Natural killer cell (primary cell): ENCODE measurements around the gene SEC16A. TPM values are rescaled to one million over a fixed set of nuclear protein-coding genes. Genes with fewer than 3 reads are reported as not detected.

Source experiments
- ATAC-seq, 3 donors: fragments of 150-1000 bp in 2 of 3; fragments of 200-7000 bp in 1 of 3; cut with Tn5 transposase; 1 replicate in 1 of 3; 2 replicates in 2 of 3; pipeline ENCODE4 v1.10.0; 2021; ENCODE audit warnings: mild to moderate bottlenecking in 2 of 3, moderate library complexity in 2 of 3
- DNase-seq, 2 donors: peaks; one replicate each; pipeline versions ENCODE4 v3.0.0 to v3.0.0-alpha.2; 2013 to 2021; ENCODE audit warnings: mixed read lengths in 1 of 2
- H3K27ac ChIP-seq: one replicate; pipeline ENCODE4 v1.5.1; 2013; ENCODE audit warnings: mild to moderate bottlenecking, low read length
- H3K27me3 ChIP-seq: one replicate; pipeline ENCODE4 v1.6.1; 2013; ENCODE audit warnings: low read length; ENCODE audit not compliant: control insufficient read depth, insufficient read depth
- H3K36me3 ChIP-seq: one replicate; pipeline ENCODE4 v1.6.1; 2013; ENCODE audit warnings: low read length; ENCODE audit not compliant: control insufficient read depth, insufficient read depth
- H3K4me1 ChIP-seq: one replicate; pipeline ENCODE4 v1.6.1; 2013; ENCODE audit warnings: low read length; ENCODE audit not compliant: control insufficient read depth, insufficient read depth
- H3K4me3 ChIP-seq: one replicate; pipeline ENCODE4 v1.5.1; 2013; ENCODE audit warnings: low read length
- H3K9me3 ChIP-seq: one replicate; pipeline ENCODE4 v1.6.1; 2013; ENCODE audit warnings: low read length; ENCODE audit not compliant: control insufficient read depth, insufficient read depth
- H3K27ac Mint-ChIP-seq, 2 donors: one replicate each; pipeline ENCODE4 v1.8.0; 2022; ENCODE audit warnings: mild to moderate bottlenecking in 2 of 2, mixed read lengths in 2 of 2, moderate library complexity in 1 of 2
- H3K27me3 Mint-ChIP-seq, 2 donors: one replicate each; pipeline ENCODE4 v1.8.0; 2022; ENCODE audit warnings: low read depth in 2 of 2, mixed read lengths in 2 of 2
- H3K36me3 Mint-ChIP-seq: one replicate; pipeline ENCODE4 v1.8.0; 2022; ENCODE audit warnings: mixed read lengths
- H3K4me1 Mint-ChIP-seq, 2 donors: one replicate each; pipeline ENCODE4 v1.8.0; 2022; ENCODE audit warnings: mixed read lengths in 2 of 2
- H3K4me3 Mint-ChIP-seq: one replicate; pipeline ENCODE4 v1.8.0; 2022; ENCODE audit warnings: mild to moderate bottlenecking, moderate library complexity, mixed read lengths
- H3K9me3 Mint-ChIP-seq, 2 donors: one replicate each; pipeline ENCODE4 v1.8.0; 2022; ENCODE audit warnings: mixed read lengths in 2 of 2
- CTCF ChIP-seq: fragments of 200-600 bp; IDR thresholded peaks from one replicate; pipeline ENCODE4 v1.8.0; 2022; ENCODE audit warnings: antibody characterized with exemption
- WGBS: methylation state at CpG from one replicate; pipeline ENCODE4 v1.1.7; 2013; ENCODE audit warnings: missing lambda C conversion rate; ENCODE audit not compliant: insufficient coverage; 5-methylcytosine and 5-hydroxymethylcytosine counted together
- intact Hi-C: fragments of 100-400 bp; cut with micrococcal nuclease; formaldehyde crosslinking; loops from one replicate; pipeline ENCODE4 v1.14.2; 2022
- total RNA-seq, 4 donors: library from RNA; stranded (reverse); fragments of 120-200 nt in 1 of 4; gene quantifications; one replicate each; pipeline versions ENCODE4 v1.2.3 to v1.2.4, GENCODE V29; 2013 to 2022

The SEC16A gene
- total RNA-seq, 3 donors from 2014 or later (not counting 1 experiment from before 2014, with no cell fraction given): 84.3 to 89.0 (median 87.1) TPM

DNA sequence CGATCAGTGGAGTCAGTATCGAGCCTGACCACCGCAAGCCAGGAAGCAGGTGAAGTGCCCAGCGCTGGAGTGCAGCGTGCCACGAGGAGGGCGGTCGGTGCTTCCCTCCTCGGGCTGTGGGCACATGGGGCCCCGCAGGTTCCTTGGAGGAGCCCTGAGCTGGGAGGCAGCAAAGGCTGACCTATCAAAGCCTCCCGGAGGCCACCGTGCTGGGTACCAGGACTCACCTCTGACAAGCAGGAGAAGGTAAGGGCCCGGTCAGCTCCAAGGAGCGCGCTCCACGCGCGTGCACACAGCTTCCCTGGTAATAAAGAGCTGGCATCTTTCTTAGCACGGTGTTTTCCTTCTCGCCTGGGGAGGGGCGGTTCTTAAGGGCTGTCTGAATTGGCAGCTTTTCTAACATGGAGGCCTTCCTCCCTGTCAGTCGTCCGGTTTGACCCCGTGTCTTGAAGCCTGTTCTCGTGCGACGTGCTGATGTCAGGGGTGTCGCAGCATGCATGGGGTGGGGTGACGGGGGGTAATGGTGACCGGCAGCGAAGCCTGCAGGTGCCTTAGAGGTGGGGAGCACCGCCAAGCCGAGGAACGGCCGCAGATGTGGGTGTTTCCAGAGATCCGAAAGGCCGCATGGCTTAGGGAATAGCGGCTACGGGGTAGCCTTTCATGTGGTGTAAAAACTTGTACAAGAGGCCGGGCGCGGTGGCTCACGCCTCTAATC, 59.3 kb downstream of the SEC16A start:
- Histone ChIP-seq H3K27me3 (no peaks in the 10 kb centered on the region), H3K27ac (no peak overlapping the region), H3K36me3 (peaks cover 45% of the 10 kb centered on the region), H3K9me3 (no peaks in the 10 kb centered on the region), H3K4me1 (no peaks in the 10 kb centered on the region), H3K4me3 (no peak overlapping the region)
- WGBS: 94% methylated on average over 43 of the region's 43 CpGs
- Mint-ChIP-seq H3K27ac (no peak overlapping the region), H3K4me1 (no peaks in the 10 kb centered on the region), H3K36me3 (no peaks in the 10 kb centered on the region), H3K27me3 (no peaks in the 10 kb centered on the region), H3K4me3 (no peak overlapping the region), H3K9me3 (no peaks in the 10 kb centered on the region)
- intact Hi-C loops: no loop called here
- no peak for ATAC-seq
- no peak for TF ChIP-seq CTCF
- no peak for DNase-seq

- Mint-ChIP-seq H3K4me3 (no peak overlapping the region), H3K4me1 (no peaks in the 10 kb centered on the region), H3K27me3 (no peaks in the 10 kb centered on the region), H3K27ac (no peak overlapping the region), H3K36me3 (no peaks in the 10 kb centered on the region), H3K9me3 (no peaks in the 10 kb centered on the region)
- H3K4me1 ChIP-seq: no peaks in the 10 kb centered on the region
- H3K27me3 ChIP-seq: no peaks in the 10 kb centered on the region
- ATAC-seq (no peak), DNase-seq (no peak)
- no peaks in the 10 kb centered on the region for H3K9me3 ChIP-seq
- intact Hi-C loops: no loop called here
- no peak for TF ChIP-seq CTCF
- 98% methylated on average over 26 of the region's 26 CpGs for WGBS
- no peak overlapping the region for H3K27ac ChIP-seq
- peaks cover 51% of the 10 kb centered on the region for H3K36me3 ChIP-seq
- no peak overlapping the region for H3K4me3 ChIP-seq
These were observed 60.0 kb downstream of the SEC16A start for GRCh38 chr9:136422876-136423275.

- no peaks in the 10 kb centered on the region for H3K27me3 ChIP-seq
- no peaks in the 10 kb centered on the region for H3K36me3 Mint-ChIP-seq
- H3K4me1 Mint-ChIP-seq: no peaks in the 10 kb centered on the region
- DNase-seq: no peak
- no peak overlapping the region for H3K4me3 ChIP-seq
- no peak for ATAC-seq
- no peak overlapping the region for H3K4me3 Mint-ChIP-seq
- H3K36me3 ChIP-seq: peaks cover 58% of the 10 kb centered on the region
- no peak overlapping the region for H3K27ac ChIP-seq
- intact Hi-C loops: no loop called here
- H3K27me3 Mint-ChIP-seq: no peaks in the 10 kb centered on the region
- 96% methylated on average over 21 of the region's 21 CpGs for WGBS
- H3K27ac Mint-ChIP-seq: no peak overlapping the region
- TF ChIP-seq CTCF: no peak
- no peaks in the 10 kb centered on the region for H3K4me1 ChIP-seq
- no peaks in the 10 kb centered on the region for H3K9me3 Mint-ChIP-seq
- H3K9me3 ChIP-seq: no peaks in the 10 kb centered on the region
These were observed 61.0 kb downstream of the SEC16A start for GRCh38 chr9:136421791-136422190.

- H3K27me3 ChIP-seq: no peaks in the 10 kb centered on the region
- H3K27ac ChIP-seq: no peak overlapping the region
- H3K27ac Mint-ChIP-seq: no peak overlapping the region
- no peaks in the 10 kb centered on the region for H3K9me3 ChIP-seq
- no peaks in the 10 kb centered on the region for H3K27me3 Mint-ChIP-seq
- no peak overlapping the region for H3K4me3 Mint-ChIP-seq
- no peaks in the 10 kb centered on the region for H3K4me1 ChIP-seq
- H3K4me1 Mint-ChIP-seq: no peaks in the 10 kb centered on the region
- no peaks in the 10 kb centered on the region for H3K9me3 Mint-ChIP-seq
- intact Hi-C loops: no loop called here
- no peak for TF ChIP-seq CTCF
- ATAC-seq (no peak), DNase-seq (no peak)
- H3K36me3 Mint-ChIP-seq: no peaks in the 10 kb centered on the region
- WGBS: 97% methylated on average over 12 of the region's 12 CpGs
- no peak overlapping the region for H3K4me3 ChIP-seq
- H3K36me3 ChIP-seq: peaks cover 76% of the 10 kb centered on the region
These were observed 63.8 kb downstream of the SEC16A start for GRCh38 chr9:136419092-136419420.
